K562 (cell line): ENCODE measurements around the gene SERTAD1. TPM values are rescaled to one million over a fixed set of nuclear protein-coding genes. Genes with fewer than 3 reads are reported as not detected.
A peak's percentile ranks its signal among the peaks of the same experiment; 100 is the strongest.

Experiments
- ARNT ChIP-seq, 2 experiments: fragments of 450-650 bp; IDR thresholded peaks; 2 replicates each; pipeline ENCODE4 v1.6.1; 2016; ENCODE audit warnings: mild to moderate bottlenecking in 1 of 2
- CBFA2T3 ChIP-seq: fragments of 450-650 bp; IDR thresholded peaks from 2 replicates; pipeline ENCODE4 v1.6.1; 2017
- EP300 ChIP-seq: IDR thresholded peaks from 2 replicates; pipeline ENCODE4 v1.6.1; 2012; ENCODE audit warnings: low read length, improper control_type of control experiment
- MEF2D ChIP-seq: conservative IDR thresholded peaks from 2 replicates; pipeline ENCODE4 v1.6.1; 2016; ENCODE audit warnings: low read depth, missing genetic modification characterization, missing compliant biosample characterization
- MIER1 ChIP-seq: fragments of 450-650 bp; IDR thresholded peaks from 2 replicates; pipeline ENCODE4 v1.6.1; 2016; ENCODE audit warnings: antibody characterized with exemption, mild to moderate bottlenecking, low read depth
- NR3C1 ChIP-seq: sonication (generic); formaldehyde crosslinking; IDR thresholded peaks from 2 replicates; pipeline ENCODE4 v1.8.1; 2022; ENCODE audit warnings: missing genetic modification reagents
- TEAD4 ChIP-seq, 2 experiments: sonication (generic) in 1 of 2; formaldehyde crosslinking in 1 of 2; IDR thresholded peaks; 2 replicates each; pipeline versions ENCODE4 v1.6.1 to v1.8.0; 2012 to 2022; ENCODE audit warnings: borderline replicate concordance in 1 of 2, inconsistent platforms in 1 of 2, low read length in 1 of 2, mild to moderate bottlenecking in 1 of 2, missing genetic modification reagents in 1 of 2
- ZNF143 ChIP-seq: sonication (generic); formaldehyde crosslinking; IDR thresholded peaks from 2 replicates; pipeline ENCODE4 v1.9.0; 2022; ENCODE audit warnings: mild to moderate bottlenecking, missing genetic modification reagents
- ZNF445 ChIP-seq: fragments of 250-450 bp; sonication (Bioruptor Pico); IDR thresholded peaks from 2 replicates; pipeline ENCODE4 v1.4.0; 2020; ENCODE audit warnings: low read depth, mild to moderate bottlenecking, moderate library complexity
- polyA plus RNA-seq, 8 experiments: library from polyadenylated mRNA; depleted of rRNA in 4 of 8; stranded (reverse) in 5 of 8; unstranded in 3 of 8; fragments of >200 nt; fragmentation: Nextera tagmentation in 2 of 8; fragmentation: Illumina TruSeq in 1 of 8; extraction: Ambion mirVana in 2 of 8; extraction: Trizol in 1 of 8; gene quantifications; 2 replicates each; pipeline versions ENCODE4 v1.2.1 to v1.2.3, GENCODE V29; 2011 to 2014; ENCODE audit warnings: inconsistent platforms in 1 of 8, missing spikeins in 1 of 8
- total RNA-seq, 7 experiments: library from RNA; depleted of rRNA in 6 of 7; stranded (reverse); fragments of >200 nt in 6 of 7; fragmentation: Illumina TruSeq in 2 of 7; extraction: Trizol in 2 of 7; gene quantifications; 2 replicates each; pipeline versions ENCODE4 v1.2.1 to v1.2.3, GENCODE V29; 2011 to 2021; ENCODE audit warnings: low replicate concordance in 1 of 7
- TF ChIP-seq, protein P1 (sequence below): fragments of 450-650 bp; IDR thresholded peaks from 2 replicates; pipeline ENCODE4 v1.6.1; 2016; ENCODE audit warnings: low read depth
- TF ChIP-seq, protein P2 (sequence below): fragments of 250-450 bp; sonication (Bioruptor Pico); IDR thresholded peaks from 2 replicates; pipeline ENCODE4 v1.8.0; 2022; ENCODE audit warnings: moderate library complexity, mild to moderate bottlenecking, inconsistent platforms
- TF ChIP-seq, protein P3 (sequence below): sonication (generic); formaldehyde crosslinking; IDR thresholded peaks from 2 replicates; pipeline ENCODE4 v1.8.1; 2023; ENCODE audit warnings: mild to moderate bottlenecking, missing genetic modification reagents
- TF ChIP-seq, protein P4 (sequence below): fragments of 250-450 bp; sonication (Bioruptor Pico); IDR thresholded peaks from 2 replicates; pipeline ENCODE4 v1.8.0; 2021; ENCODE audit warnings: moderate library complexity, mild to moderate bottlenecking, inconsistent platforms

The SERTAD1 gene
- total and polyA plus RNA-seq, 9 of the 15 experiments (the other 6 are each of a cell fraction or from before 2014, with no cell fraction given), result 0.15 to 8.7 (median 4.9) TPM

GRCh38 chr19:40407714-40408597 is 17.8 kb downstream of the SERTAD1 start (continued):
- TF ChIP-seq, protein P1, sequence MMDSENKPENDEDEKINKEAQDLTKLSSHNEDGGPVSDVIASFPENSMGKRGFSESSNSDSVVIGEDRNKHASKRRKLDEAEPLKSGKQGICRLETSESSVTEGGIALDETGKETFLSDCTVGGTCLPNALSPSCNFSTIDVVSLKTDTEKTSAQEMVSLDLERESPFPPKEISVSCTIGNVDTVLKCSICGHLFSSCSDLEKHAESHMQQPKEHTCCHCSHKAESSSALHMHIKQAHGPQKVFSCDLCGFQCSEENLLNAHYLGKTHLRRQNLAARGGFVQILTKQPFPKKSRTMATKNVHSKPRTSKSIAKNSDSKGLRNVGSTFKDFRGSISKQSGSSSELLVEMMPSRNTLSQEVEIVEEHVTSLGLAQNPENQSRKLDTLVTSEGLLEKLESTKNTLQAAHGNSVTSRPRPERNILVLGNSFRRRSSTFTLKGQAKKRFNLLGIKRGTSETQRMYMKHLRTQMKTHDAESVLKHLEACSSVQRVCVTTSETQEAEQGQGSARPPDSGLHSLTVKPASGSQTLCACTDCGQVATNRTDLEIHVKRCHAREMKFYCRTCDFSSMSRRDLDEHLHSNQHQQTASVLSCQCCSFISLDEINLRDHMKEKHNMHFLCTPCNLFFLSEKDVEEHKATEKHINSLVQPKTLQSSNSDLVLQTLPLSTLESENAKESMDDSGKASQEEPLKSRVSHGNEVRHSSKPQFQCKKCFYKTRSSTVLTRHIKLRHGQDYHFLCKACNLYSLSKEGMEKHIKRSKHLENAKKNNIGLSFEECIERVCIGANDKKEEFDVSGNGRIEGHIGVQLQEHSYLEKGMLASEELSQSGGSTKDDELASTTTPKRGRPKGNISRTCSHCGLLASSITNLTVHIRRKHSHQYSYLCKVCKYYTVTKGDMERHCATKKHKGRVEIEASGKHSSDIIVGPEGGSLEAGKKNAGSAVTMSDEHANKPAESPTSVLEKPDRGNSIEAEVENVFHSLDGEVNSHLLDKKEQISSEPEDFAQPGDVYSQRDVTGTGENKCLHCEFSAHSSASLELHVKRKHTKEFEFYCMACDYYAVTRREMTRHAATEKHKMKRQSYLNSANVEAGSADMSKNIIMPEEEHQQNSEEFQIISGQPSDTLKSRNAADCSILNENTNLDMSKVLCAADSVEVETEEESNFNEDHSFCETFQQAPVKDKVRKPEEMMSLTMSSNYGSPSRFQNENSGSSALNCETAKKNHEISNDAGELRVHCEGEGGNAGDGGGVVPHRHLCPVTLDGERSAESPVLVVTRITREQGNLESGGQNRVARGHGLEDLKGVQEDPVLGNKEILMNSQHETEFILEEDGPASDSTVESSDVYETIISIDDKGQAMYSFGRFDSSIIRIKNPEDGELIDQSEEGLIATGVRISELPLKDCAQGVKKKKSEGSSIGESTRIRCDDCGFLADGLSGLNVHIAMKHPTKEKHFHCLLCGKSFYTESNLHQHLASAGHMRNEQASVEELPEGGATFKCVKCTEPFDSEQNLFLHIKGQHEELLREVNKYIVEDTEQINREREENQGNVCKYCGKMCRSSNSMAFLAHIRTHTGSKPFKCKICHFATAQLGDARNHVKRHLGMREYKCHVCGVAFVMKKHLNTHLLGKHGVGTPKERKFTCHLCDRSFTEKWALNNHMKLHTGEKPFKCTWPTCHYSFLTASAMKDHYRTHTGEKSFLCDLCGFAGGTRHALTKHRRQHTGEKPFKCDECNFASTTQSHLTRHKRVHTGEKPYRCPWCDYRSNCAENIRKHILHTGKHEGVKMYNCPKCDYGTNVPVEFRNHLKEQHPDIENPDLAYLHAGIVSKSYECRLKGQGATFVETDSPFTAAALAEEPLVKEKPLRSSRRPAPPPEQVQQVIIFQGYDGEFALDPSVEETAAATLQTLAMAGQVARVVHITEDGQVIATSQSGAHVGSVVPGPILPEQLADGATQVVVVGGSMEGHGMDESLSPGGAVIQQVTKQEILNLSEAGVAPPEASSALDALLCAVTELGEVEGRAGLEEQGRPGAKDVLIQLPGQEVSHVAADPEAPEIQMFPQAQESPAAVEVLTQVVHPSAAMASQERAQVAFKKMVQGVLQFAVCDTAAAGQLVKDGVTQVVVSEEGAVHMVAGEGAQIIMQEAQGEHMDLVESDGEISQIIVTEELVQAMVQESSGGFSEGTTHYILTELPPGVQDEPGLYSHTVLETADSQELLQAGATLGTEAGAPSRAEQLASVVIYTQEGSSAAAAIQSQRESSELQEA, result no peak
- TF ChIP-seq ZNF143 (CRISPR knock-in tag) (no peak), ARNT (IDR thresholded peaks at IDR 0.05) (no peak), TEAD4 (IDR thresholded peaks at IDR 0.05; ENCODE audit: low read length) (peak; percentile 52; the same call in 1 of the 2 replicates), TEAD4 (CRISPR knock-in tag; IDR thresholded peaks at IDR 0.05; ENCODE audit: borderline replicate concordance) (no peak), NR3C1 (CRISPR knock-in tag) (no peak), MIER1 (no peak), MEF2D (no peak), EP300 (peak; percentile 38; the same call in 1 of the 2 replicates), ZNF445 (no peak), CBFA2T3 (peak; percentile 67)
- TF ChIP-seq, protein P2, sequence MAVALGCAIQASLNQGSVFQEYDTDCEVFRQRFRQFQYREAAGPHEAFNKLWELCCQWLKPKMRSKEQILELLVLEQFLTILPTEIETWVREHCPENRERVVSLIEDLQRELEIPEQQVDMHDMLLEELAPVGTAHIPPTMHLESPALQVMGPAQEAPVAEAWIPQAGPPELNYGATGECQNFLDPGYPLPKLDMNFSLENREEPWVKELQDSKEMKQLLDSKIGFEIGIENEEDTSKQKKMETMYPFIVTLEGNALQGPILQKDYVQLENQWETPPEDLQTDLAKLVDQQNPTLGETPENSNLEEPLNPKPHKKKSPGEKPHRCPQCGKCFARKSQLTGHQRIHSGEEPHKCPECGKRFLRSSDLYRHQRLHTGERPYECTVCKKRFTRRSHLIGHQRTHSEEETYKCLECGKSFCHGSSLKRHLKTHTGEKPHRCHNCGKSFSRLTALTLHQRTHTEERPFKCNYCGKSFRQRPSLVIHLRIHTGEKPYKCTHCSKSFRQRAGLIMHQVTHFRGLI (CRISPR knock-in tag), result no peak
- TF ChIP-seq, protein P3, sequence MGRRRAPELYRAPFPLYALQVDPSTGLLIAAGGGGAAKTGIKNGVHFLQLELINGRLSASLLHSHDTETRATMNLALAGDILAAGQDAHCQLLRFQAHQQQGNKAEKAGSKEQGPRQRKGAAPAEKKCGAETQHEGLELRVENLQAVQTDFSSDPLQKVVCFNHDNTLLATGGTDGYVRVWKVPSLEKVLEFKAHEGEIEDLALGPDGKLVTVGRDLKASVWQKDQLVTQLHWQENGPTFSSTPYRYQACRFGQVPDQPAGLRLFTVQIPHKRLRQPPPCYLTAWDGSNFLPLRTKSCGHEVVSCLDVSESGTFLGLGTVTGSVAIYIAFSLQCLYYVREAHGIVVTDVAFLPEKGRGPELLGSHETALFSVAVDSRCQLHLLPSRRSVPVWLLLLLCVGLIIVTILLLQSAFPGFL, result no peak
- TF ChIP-seq, protein P4, sequence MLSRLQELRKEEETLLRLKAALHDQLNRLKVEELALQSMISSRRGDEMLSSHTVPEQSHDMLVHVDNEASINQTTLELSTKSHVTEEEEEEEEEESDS (CRISPR knock-in tag), result no peak
